Muscle of back (tissue), 13 donors: ENCODE results near the gene RBMY1D. TPM values are rescaled to one million over a fixed set of nuclear protein-coding genes. Genes with fewer than 3 reads are reported as not detected.
"Not testable (repeated sequence)": the region's sequence is repeated elsewhere in the genome, so short reads cannot be mapped to it uniquely, and the experiment has no call there.

Source experiments
- DNase-seq, 3 donors: peaks; one replicate each; pipeline versions ENCODE4 v3.0.0 to v3.0.0-alpha.2; 2013
- long read RNA-seq, 9 donors: transcript quantifications; one replicate each; lab custom pipeline, GENCODE V29; 2026
- polyA plus RNA-seq, 10 donors: library from polyadenylated mRNA; unstranded; fragments of 120-200 nt; gene quantifications; one replicate each; pipeline ENCODE4 v1.2.1, GENCODE V29; 2013; ENCODE audit not compliant: insufficient read length in 10 of 10

Gene RBMY1D
- not detected for polyA plus RNA-seq
- long read RNA-seq, donor 1, result 0 reads
- long read RNA-seq, donor 2, result 0 reads
- long read RNA-seq, donor 3, result 0 reads
- long read RNA-seq, donor 4, result 0 reads
- long read RNA-seq, donor 5, result 0 reads
- long read RNA-seq, donor 6, result 0 reads
- long read RNA-seq, donor 7, result 0 reads
- long read RNA-seq, donor 8, result 0 reads
- long read RNA-seq, donor 9, result 0 reads

- not testable (repeated sequence) for DNase-seq
Measured at GRCh38 chrY:21894426-21894825, at the start of gene RBMY1D. Gene RBMY1D, minus strand, starts transcription at chrY:21894526. Its CDS starts 2,013 bp downstream, at chrY:21892513.

- not testable (repeated sequence) for DNase-seq
Measured at GRCh38 chrY:21917932-21918331, 23.6 kb upstream of the RBMY1D start, which contains the start of gene RBMY1E. Gene RBMY1E, minus strand, starts transcription at chrY:21918032. Its CDS starts 1,978 bp downstream, at chrY:21916054.

- not testable (repeated sequence) for DNase-seq
Measured at GRCh38 chrY:21869407-21870076, 24.8 kb downstream of the RBMY1D start.

GRCh38 chrY:21845481-21845880 is 48.8 kb downstream of the RBMY1D start:
- DNase-seq, result no peak

GRCh38 chrY:21842090-21842489 is 52.2 kb downstream of the RBMY1D start:
- DNase-seq, result no peak

- DNase-seq, result no peak
Measured at GRCh38 chrY:21839489-21839888, 54.8 kb downstream of the RBMY1D start.

- DNase-seq, result no peak
Measured at GRCh38 chrY:21836343-21836742, 58.0 kb downstream of the RBMY1D start.

- no peak for DNase-seq
Measured at GRCh38 chrY:21835052-21835451, 59.3 kb downstream of the RBMY1D start.

Other genes with a start within 250 kb of the RBMY1D start
- gene RBMY1E, start 23.5 kb upstream of the RBMY1D start, polyA plus RNA-seq, result not detected